Lower lobe of right lung (tissue), 2 donors: ENCODE data around the gene C16orf74. TPM values are rescaled to one million over a fixed set of nuclear protein-coding genes. Genes with fewer than 3 reads are reported as not detected.
A peak's percentile ranks its signal among the peaks of the same experiment; 100 is the strongest.

Experiments
- ATAC-seq, 2 donors: fragments of 200-7000 bp; cut with Tn5 transposase; one replicate each; pipeline ENCODE4 v1.9.1; 2020 to 2022; ENCODE audit warnings: mild to moderate bottlenecking in 2 of 2, moderate library complexity in 2 of 2
- DNase-seq: peaks from one replicate; pipeline ENCODE4 v3.0.0-alpha.2; 2020
- H3K27ac ChIP-seq: fragments of 200-600 bp; one replicate; pipeline ENCODE4 v1.8.0; 2022
- H3K27me3 ChIP-seq: fragments of 200-600 bp; one replicate; pipeline ENCODE4 v1.8.0; 2022; ENCODE audit warnings: low read depth
- H3K36me3 ChIP-seq: fragments of 200-600 bp; one replicate; pipeline ENCODE4 v1.8.0; 2022; ENCODE audit warnings: mild to moderate bottlenecking
- H3K4me1 ChIP-seq: fragments of 200-600 bp; one replicate; pipeline ENCODE4 v1.8.0; 2022
- H3K4me3 ChIP-seq: fragments of 200-600 bp; one replicate; pipeline ENCODE4 v1.8.0; 2022; ENCODE audit warnings: mild to moderate bottlenecking
- H3K9me3 ChIP-seq: fragments of 200-600 bp; one replicate; pipeline ENCODE4 v1.8.0; 2022
- CTCF ChIP-seq: fragments of 200-600 bp; IDR thresholded peaks from one replicate; pipeline ENCODE4 v1.8.0; 2022; ENCODE audit warnings: antibody characterized with exemption, mild to moderate bottlenecking
- intact Hi-C: fragments of 100-400 bp; cut with DNase I; formaldehyde crosslinking; loops from one replicate; pipeline ENCODE4 v1.11.0; 2022
- total RNA-seq: library from RNA; stranded (reverse); fragmentation: NEBNext Ultra II Directional; extraction: Animal tissue kit (Norgen Biotek cat#: 25700); gene quantifications from one replicate; pipeline ENCODE4 v1.2.1, GENCODE V29; 2021
- donor health status: DM: no; HTN: yes; CAD: no; lungs with severe emphysema.

C16orf74 gene
- total RNA-seq, 1 donor from 2014 or later = 1.5 TPM

- H3K27ac ChIP-seq = no peak overlapping the region
Observed at GRCh38 chr16:85749771-85750145, 1.1 kb downstream of the C16orf74 start.

GRCh38 chr16:85746460-85747215, 4.3 kb downstream of the C16orf74 start:
- H3K4me3 ChIP-seq = no peak overlapping the region
- ATAC-seq (no peak), DNase-seq (no peak)
- H3K36me3 ChIP-seq = no peaks in the 10 kb centered on the region
- peaks cover 5% of the 10 kb centered on the region for H3K27me3 ChIP-seq
- H3K27ac ChIP-seq = no peak overlapping the region
- no peaks in the 10 kb centered on the region for H3K9me3 ChIP-seq
- H3K4me1 ChIP-seq = peaks cover 17% of the 10 kb centered on the region
- intact Hi-C loops = no loop called here
- no peak for TF ChIP-seq CTCF

More at GRCh38 chr16:85749771-85750145, 1.1 kb downstream of the C16orf74 start:
- Histone ChIP-seq H3K4me3 (peak overlapping the region; percentile 66), H3K4me1 (peaks cover 25% of the 10 kb centered on the region), H3K9me3 (no peaks in the 10 kb centered on the region), H3K36me3 (no peaks in the 10 kb centered on the region), H3K27me3 (peaks cover 5% of the 10 kb centered on the region)
- intact Hi-C loops = no loop called here
- ATAC-seq (peak; percentile 2 to 4), DNase-seq (no peak)
- no peak for TF ChIP-seq CTCF

GRCh38 chr16:85738923-85739715, 11.8 kb downstream of the C16orf74 start:
- DNase-seq = no peak
- Histone ChIP-seq H3K4me1 (no peaks in the 10 kb centered on the region), H3K4me3 (no peak overlapping the region), H3K27me3 (no peaks in the 10 kb centered on the region), H3K9me3 (no peaks in the 10 kb centered on the region), H3K36me3 (no peaks in the 10 kb centered on the region), H3K27ac (no peak overlapping the region)
- intact Hi-C loops = no loop called here
- TF ChIP-seq CTCF = no peak
- no peak for ATAC-seq

GRCh38 chr16:85736921-85737320, 14.0 kb downstream of the C16orf74 start:
- Histone ChIP-seq H3K36me3 (no peaks in the 10 kb centered on the region), H3K4me3 (no peak overlapping the region), H3K4me1 (no peaks in the 10 kb centered on the region), H3K27ac (no peak overlapping the region), H3K9me3 (no peaks in the 10 kb centered on the region), H3K27me3 (no peaks in the 10 kb centered on the region)
- intact Hi-C loops = no loop called here
- DNase-seq (no peak), ATAC-seq (no peak)
- TF ChIP-seq CTCF = no peak

- H3K27me3 ChIP-seq = no peaks in the 10 kb centered on the region
- no peaks in the 10 kb centered on the region for H3K4me1 ChIP-seq
- intact Hi-C loops = no loop called here
- no peak overlapping the region for H3K27ac ChIP-seq
- no peaks in the 10 kb centered on the region for H3K36me3 ChIP-seq
- no peak overlapping the region for H3K4me3 ChIP-seq
- H3K9me3 ChIP-seq = no peaks in the 10 kb centered on the region
- DNase-seq = no peak
- no peak for ATAC-seq
- no peak for TF ChIP-seq CTCF
Observed at GRCh38 chr16:85735946-85736345, 14.9 kb downstream of the C16orf74 start.
